Brain (organoid and tissue), 1 donor: Measurements from ENCODE around the gene FAM156A. TPM values are rescaled to one million over a fixed set of nuclear protein-coding genes. Genes with fewer than 3 reads are reported as not detected.

Source experiments
- polyA plus RNA-seq: library from polyadenylated mRNA; stranded (reverse); fragments of 350-450 nt; fragmentation: Illumina TruSeq; extraction: RNeasy Lipid Tissue Mini Kit (QIAGEN cat#74804); gene quantifications from one replicate; pipeline ENCODE4 v1.2.3, GENCODE V29; 2015; ENCODE audit warnings: low read depth, low replicate concordance; ENCODE audit not compliant: insufficient read depth

The FAM156A gene
- polyA plus RNA-seq, 1 donor from 2014 or later = 8.4 TPM

Other genes with a start within 250 kb of the FAM156A start
- not detected for gene SSX2B, start 207.3 kb downstream of the FAM156A start, polyA plus RNA-seq
- gene SPANXN5, start 161.1 kb downstream of the FAM156A start, polyA plus RNA-seq = not detected
- not detected for gene XAGE5, start 147.2 kb downstream of the FAM156A start, polyA plus RNA-seq
- gene XAGE3, start 90.4 kb downstream of the FAM156A start, polyA plus RNA-seq = not detected
- 7.7 TPM for gene FAM156B, start 61.2 kb downstream of the FAM156A start, polyA plus RNA-seq
- 26.3 TPM for gene GPR173, start 90.3 kb upstream of the FAM156A start, polyA plus RNA-seq
- gene TSPYL2, start 123.8 kb upstream of the FAM156A start, polyA plus RNA-seq = 49.9 TPM
- gene KANTR, start 135.6 kb upstream of the FAM156A start, polyA plus RNA-seq = 3.1 TPM